Heart left ventricle (tissue), 16 donors: ENCODE results near the gene FBXO9. TPM values are rescaled to one million over a fixed set of nuclear protein-coding genes. Genes with fewer than 3 reads are reported as not detected.

Experiments
- ATAC-seq, 4 donors: fragments of 200-7000 bp; cut with Tn5 transposase; one replicate each; pipeline ENCODE4 v1.9.1; 2020 to 2022; ENCODE audit warnings: moderate library complexity in 4 of 4, mild to moderate bottlenecking in 3 of 4, moderate number of reproducible peaks in 1 of 4
- DNase-seq, 5 donors: peaks; one replicate each; pipeline ENCODE4 v3.0.0-alpha.2; 2020
- H3K27ac ChIP-seq, 12 donors: fragments of 200-600 bp; sonication (generic) in 4 of 12; one replicate each; pipeline versions ENCODE4 v1.5.0 to v1.8.0; 2016 to 2022; ENCODE audit warnings: mild to moderate bottlenecking in 2 of 12
- H3K27me3 ChIP-seq, 9 donors: fragments of 200-600 bp; sonication (generic) in 2 of 9; one replicate each; pipeline versions ENCODE4 v1.5.1 to v1.8.0; 2016 to 2022; ENCODE audit warnings: mild to moderate bottlenecking in 3 of 9
- H3K36me3 ChIP-seq, 9 donors: fragments of 200-600 bp; sonication (generic) in 2 of 9; one replicate each; pipeline versions ENCODE4 v1.5.0 to v1.8.0; 2018 to 2022; ENCODE audit warnings: mild to moderate bottlenecking in 2 of 9
- H3K4me1 ChIP-seq, 12 donors: fragments of 200-600 bp; sonication (generic) in 4 of 12; one replicate each; pipeline versions ENCODE4 v1.5.0 to v1.8.0; 2016 to 2022; ENCODE audit warnings: mild to moderate bottlenecking in 3 of 12
- H3K4me3 ChIP-seq, 12 donors: fragments of 200-600 bp; sonication (generic) in 4 of 12; one replicate each; pipeline versions ENCODE4 v1.5.0 to v1.8.0; 2017 to 2022; ENCODE audit warnings: mild to moderate bottlenecking in 9 of 12, moderate library complexity in 4 of 12
- H3K9me3 ChIP-seq, 12 donors: fragments of 200-600 bp; sonication (generic) in 4 of 12; one replicate each; pipeline versions ENCODE4 v1.5.0 to v1.8.0; 2016 to 2022; ENCODE audit warnings: mild to moderate bottlenecking in 1 of 12
- POLR2A ChIP-seq, 2 donors: fragments of 450-650 bp; IDR thresholded peaks; one replicate each; pipeline ENCODE4 v1.6.1; 2017; ENCODE audit warnings: antibody characterized with exemption in 2 of 2, mild to moderate bottlenecking in 2 of 2, moderate library complexity in 2 of 2
- WGBS, 4 donors: extraction: QIAGEN DNeasy Blood & Tissue Kit in 2 of 4; methylation state at CpG; one replicate each; pipeline versions ENCODE4 v1.1.5 to v1.1.7; 2013 to 2018; 5-methylcytosine and 5-hydroxymethylcytosine counted together
- intact Hi-C, 10 donors: fragments of 100-400 bp; cut with DNase I; formaldehyde crosslinking; loops; one replicate each; pipeline versions ENCODE4 v1.11.1 to v1.14.2; 2022
- polyA plus RNA-seq, 2 donors: library from polyadenylated mRNA; stranded (reverse); fragments of 200-250 nt; gene quantifications; one replicate each; pipeline ENCODE4 v1.2.3, GENCODE V29; 2013
- total RNA-seq, 9 donors: library from RNA; depleted of rRNA in 2 of 9; stranded (reverse); fragments of >200 nt in 2 of 9; fragmentation: NEBNext Ultra II Directional in 3 of 9; extraction: Animal tissue kit (Norgen Biotek cat#: 25700) in 3 of 9; gene quantifications; one replicate each; pipeline versions ENCODE4 v1.1.0 to v1.2.4, GENCODE V29; 2016 to 2023
- TF ChIP-seq, protein P1 (sequence below), 12 donors: fragments of 200-600 bp; sonication (generic) in 4 of 12; IDR thresholded peaks; one replicate each; pipeline versions ENCODE4 v1.5.0 to v1.8.0; 2018 to 2022; ENCODE audit warnings: antibody characterized with exemption in 12 of 12, mild to moderate bottlenecking in 5 of 12
- donor health status: ischemic (EF 13 %, LVEDD 7.1; RV severe dilation, severe dysfunction).
- donor health status: healthy with polysubstance abuse.
- donor health status: DM: no; HTN: yes; CAD: no.
- donor health status: DM: no; HTN: no; CAD: no.
- donor health status: ischemic (EF 25% LVEDD 6.9; RV normal size, moderate dysfunction).
- donor health status: ischemic (EF 25% LVEDD 5.7; RV mildly dilated, moderate dysfunction).
- donor health status: healthy.
- donor health status: DM: yes; HTN: yes; CAD: no.
- donor health status: ischemic (EF 35%, LVEDD 5.7; RV mildly dilated, moderate dysfunction).
- donor health status: nonischemic (EF 11% LVEDD 7.7; RV severe dilation, severe dysfunction).
- donor health status: DM: yes; HTN: yes; CAD: no.
- donor health status: PGD.
- donor health status: ischemic (EF 29% LVEDD 5.4; RV normal size, mild dysfunction).
- donor health status: nonischemic (EF 23%, LVEDD 6.1; RV moderate dilation, normal function).

Gene FBXO9
- total and polyA plus RNA-seq, 11 donors: 9.0 to 98.9 (median 69.7) TPM

DNA sequence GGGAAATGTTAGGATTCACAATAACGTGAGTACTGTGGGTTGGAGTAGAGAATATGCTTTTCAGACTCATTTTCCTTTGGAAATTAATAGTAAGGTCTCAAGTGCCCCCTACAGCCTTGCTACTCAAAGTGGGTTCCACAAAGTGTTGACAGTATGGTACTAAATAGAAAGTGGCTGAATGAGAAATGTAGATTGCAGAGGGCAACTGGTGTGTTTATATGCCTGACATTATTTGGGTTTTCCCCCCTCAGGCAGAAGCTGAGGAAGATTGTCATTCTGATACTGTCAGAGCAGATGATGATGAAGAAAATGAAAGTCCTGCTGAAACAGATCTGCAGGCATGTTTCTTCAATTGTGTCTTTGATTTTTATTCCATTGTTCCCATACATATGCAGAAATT lies 5.6 kb downstream of the FBXO9 start:
- 51 to 67% (median 60%) methylated on average over 1 of the region's 1 CpG for WGBS, 4 donors
- intact Hi-C loops: no loop called here
- Histone ChIP-seq H3K9me3 (no peaks in the 10 kb centered on the region), H3K27me3 (no peaks in the 10 kb centered on the region), H3K4me3 (no peak overlapping the region), H3K27ac (no peak overlapping the region), H3K36me3 (peaks cover 0 to 65% (median 51%) of the 10 kb centered on the region in 9 donors), H3K4me1 (peaks cover 0 to 36% (median 20%) of the 10 kb centered on the region in 12 donors)
- DNase-seq (no peak), ATAC-seq (no peak)
- no peak for TF ChIP-seq POLR2A (IDR thresholded peaks at IDR 0.05)
- TF ChIP-seq, protein P1, sequence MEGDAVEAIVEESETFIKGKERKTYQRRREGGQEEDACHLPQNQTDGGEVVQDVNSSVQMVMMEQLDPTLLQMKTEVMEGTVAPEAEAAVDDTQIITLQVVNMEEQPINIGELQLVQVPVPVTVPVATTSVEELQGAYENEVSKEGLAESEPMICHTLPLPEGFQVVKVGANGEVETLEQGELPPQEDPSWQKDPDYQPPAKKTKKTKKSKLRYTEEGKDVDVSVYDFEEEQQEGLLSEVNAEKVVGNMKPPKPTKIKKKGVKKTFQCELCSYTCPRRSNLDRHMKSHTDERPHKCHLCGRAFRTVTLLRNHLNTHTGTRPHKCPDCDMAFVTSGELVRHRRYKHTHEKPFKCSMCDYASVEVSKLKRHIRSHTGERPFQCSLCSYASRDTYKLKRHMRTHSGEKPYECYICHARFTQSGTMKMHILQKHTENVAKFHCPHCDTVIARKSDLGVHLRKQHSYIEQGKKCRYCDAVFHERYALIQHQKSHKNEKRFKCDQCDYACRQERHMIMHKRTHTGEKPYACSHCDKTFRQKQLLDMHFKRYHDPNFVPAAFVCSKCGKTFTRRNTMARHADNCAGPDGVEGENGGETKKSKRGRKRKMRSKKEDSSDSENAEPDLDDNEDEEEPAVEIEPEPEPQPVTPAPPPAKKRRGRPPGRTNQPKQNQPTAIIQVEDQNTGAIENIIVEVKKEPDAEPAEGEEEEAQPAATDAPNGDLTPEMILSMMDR (IDR thresholded peaks at IDR 0.05): peak in 2 of 12 donors; percentile 10

DNA sequence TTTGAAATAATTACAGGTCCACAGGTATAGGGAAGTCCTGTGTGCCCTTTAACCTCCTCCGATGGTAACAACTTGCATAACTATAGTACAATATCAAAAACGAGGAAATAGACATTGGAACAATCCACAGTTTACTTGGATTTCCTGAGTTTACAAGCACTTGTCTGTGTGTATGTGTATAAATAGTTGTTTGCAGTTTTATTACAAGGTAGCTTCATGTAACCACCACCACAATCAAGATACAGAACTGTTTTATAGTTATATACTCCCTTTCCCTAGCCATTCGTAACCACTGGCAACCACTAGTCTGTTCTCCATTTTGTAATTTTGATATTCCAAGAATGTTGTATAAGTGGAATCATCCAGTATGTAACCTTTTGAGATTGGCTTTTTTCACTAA lies 9.1 kb downstream of the FBXO9 start:
- Histone ChIP-seq H3K27ac (no peak overlapping the region), H3K4me3 (no peak overlapping the region), H3K9me3 (no peaks in the 10 kb centered on the region), H3K27me3 (no peaks in the 10 kb centered on the region), H3K4me1 (peaks cover 0 to 9% (median 0%) of the 10 kb centered on the region in 12 donors), H3K36me3 (peaks cover 0 to 97% (median 84%) of the 10 kb centered on the region in 9 donors)
- no peak for TF ChIP-seq POLR2A (IDR thresholded peaks at IDR 0.05)
- WGBS, 4 donors: 86 to 92% (median 89%) methylated on average over 3 of the region's 3 CpGs
- no peak for DNase-seq
- intact Hi-C loops: no loop called here
- ATAC-seq: no peak

DNA sequence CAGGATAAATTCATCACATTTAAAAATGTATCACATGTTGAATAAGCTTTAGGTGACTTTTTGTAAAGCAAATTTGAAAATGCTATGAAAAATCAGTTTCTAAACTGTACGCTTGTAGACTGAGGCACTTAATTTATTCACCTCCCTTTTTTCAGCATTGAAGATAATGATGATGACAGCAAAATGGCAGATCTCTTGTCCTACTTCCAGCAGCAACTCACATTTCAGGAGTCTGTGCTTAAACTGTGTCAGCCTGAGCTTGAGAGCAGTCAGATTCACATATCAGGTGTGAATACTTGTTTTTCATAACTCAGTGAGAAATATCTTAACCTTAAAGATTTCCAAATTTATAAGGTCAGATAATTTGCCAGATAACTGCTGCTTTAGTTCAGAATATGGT lies 15.6 kb downstream of the FBXO9 start:
- Histone ChIP-seq H3K27me3 (no peaks in the 10 kb centered on the region), H3K27ac (no peak overlapping the region), H3K4me1 (no peaks in the 10 kb centered on the region), H3K9me3 (no peaks in the 10 kb centered on the region), H3K36me3 (peaks cover 0 to 100% (median 98%) of the 10 kb centered on the region in 9 donors), H3K4me3 (no peak overlapping the region)
- TF ChIP-seq, protein P1 (IDR thresholded peaks at IDR 0.05): no peak
- TF ChIP-seq POLR2A (IDR thresholded peaks at IDR 0.05): no peak
- 92 to 98% (median 95%) methylated on average over 1 of the region's 1 CpG for WGBS, 4 donors
- intact Hi-C loops: no loop called here
- no peak for DNase-seq
- ATAC-seq: no peak

DNA sequence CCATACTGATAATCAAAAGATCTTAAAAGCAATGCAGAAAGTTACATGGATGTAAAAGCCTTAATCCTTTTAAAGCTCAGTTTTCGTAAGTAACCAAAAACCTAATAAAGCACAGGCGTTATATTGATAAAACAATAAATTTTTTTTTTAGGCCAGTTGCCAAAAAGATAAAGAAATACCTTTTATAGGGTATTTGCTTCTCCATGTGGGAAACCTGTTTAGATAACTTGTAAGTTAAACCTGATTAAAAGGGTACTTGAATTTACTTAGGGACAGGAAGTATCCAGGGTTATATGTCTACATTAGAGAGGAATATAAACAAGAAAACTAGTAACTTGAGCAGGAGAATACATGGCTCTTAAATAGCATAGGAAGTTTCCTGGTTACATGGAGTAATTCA lies 21.1 kb downstream of the FBXO9 start:
- intact Hi-C loops: no loop called here
- Histone ChIP-seq H3K4me3 (no peak overlapping the region), H3K36me3 (peaks cover 0 to 100% (median 99%) of the 10 kb centered on the region in 9 donors), H3K4me1 (no peaks in the 10 kb centered on the region), H3K27me3 (no peaks in the 10 kb centered on the region), H3K9me3 (no peaks in the 10 kb centered on the region), H3K27ac (no peak overlapping the region)
- 43 to 46% (median 45%) methylated on average over 2 of the region's 2 CpGs for whole genome bisulfite sequencing, 4 donors
- TF ChIP-seq, protein P1 (IDR thresholded peaks at IDR 0.05): no peak
- TF ChIP-seq POLR2A (IDR thresholded peaks at IDR 0.05): no peak
- ATAC-seq (no peak), DNase-seq (no peak)

DNA sequence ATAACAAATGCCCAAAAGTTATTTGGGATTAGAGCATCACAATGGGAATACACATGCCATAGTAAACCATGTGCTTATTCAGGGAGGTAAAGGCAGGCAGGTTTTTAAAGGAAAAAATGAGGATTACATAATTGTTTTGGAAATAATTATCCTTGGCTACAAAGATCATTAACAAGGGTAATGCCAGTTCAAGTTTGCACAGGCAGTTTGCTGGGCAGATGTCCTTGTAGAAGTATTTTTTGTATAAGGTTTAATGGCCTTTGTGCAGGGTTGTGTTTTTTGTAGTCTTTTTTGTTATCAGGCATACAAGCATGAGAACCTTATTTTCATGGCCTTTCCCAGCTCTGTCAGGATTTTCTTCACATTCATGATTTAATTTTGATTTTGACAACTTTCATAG lies 24.7 kb downstream of the FBXO9 start:
- Histone ChIP-seq H3K36me3 (peaks cover 0 to 100% (median 99%) of the 10 kb centered on the region in 9 donors), H3K9me3 (no peaks in the 10 kb centered on the region), H3K27ac (no peak overlapping the region), H3K27me3 (no peaks in the 10 kb centered on the region), H3K4me1 (no peaks in the 10 kb centered on the region), H3K4me3 (no peak overlapping the region)
- intact Hi-C loops: no loop called here
- ATAC-seq: no peak
- no peak for DNase-seq
- TF ChIP-seq POLR2A (IDR thresholded peaks at IDR 0.05): no peak
- TF ChIP-seq, protein P1 (IDR thresholded peaks at IDR 0.05): no peak
